ENCODE data around the gene ALG10B. TPM values are rescaled to one million over a fixed set of nuclear protein-coding genes. Genes with fewer than 3 reads are reported as not detected.

The ALG10B gene, protein sequence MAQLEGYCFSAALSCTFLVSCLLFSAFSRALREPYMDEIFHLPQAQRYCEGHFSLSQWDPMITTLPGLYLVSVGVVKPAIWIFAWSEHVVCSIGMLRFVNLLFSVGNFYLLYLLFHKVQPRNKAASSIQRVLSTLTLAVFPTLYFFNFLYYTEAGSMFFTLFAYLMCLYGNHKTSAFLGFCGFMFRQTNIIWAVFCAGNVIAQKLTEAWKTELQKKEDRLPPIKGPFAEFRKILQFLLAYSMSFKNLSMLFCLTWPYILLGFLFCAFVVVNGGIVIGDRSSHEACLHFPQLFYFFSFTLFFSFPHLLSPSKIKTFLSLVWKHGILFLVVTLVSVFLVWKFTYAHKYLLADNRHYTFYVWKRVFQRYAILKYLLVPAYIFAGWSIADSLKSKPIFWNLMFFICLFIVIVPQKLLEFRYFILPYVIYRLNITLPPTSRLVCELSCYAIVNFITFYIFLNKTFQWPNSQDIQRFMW
- polyA plus RNA-seq, result 5.7 and 7.2 TPM in 2 replicates
- polyA minus RNA-seq, result 16.8 and 18.6 TPM in 2 replicates

- no peaks in the 10 kb centered on the region for H3F3A ChIP-seq (ENCODE audit: insufficient read depth, low read length, poor library complexity, severe bottlenecking)
- H3K36me3 ChIP-seq (ENCODE audit: insufficient read depth, low read length), result no peaks in the 10 kb centered on the region
- TF ChIP-seq SMC3 (conservative IDR thresholded peaks at IDR 0.05; ENCODE audit: poor library complexity) (peak; percentile 77), TAF1 (IDR thresholded peaks at IDR 0.05; ENCODE audit: low read depth) (peak; percentile 71), RAD21 (conservative IDR thresholded peaks at IDR 0.05) (peak; percentile 79), CTCF (IDR thresholded peaks at IDR 0.05; ENCODE audit: poor library complexity, severe bottlenecking) (peak; percentile 85), EZH2 (IDR thresholded peaks at IDR 0.05; ENCODE audit: borderline replicate concordance, insufficient read depth, low read length, poor library complexity, severe bottlenecking) (no peak), REST (IDR thresholded peaks at IDR 0.05; ENCODE audit: borderline replicate concordance) (peak; percentile 61), MXI1 (conservative IDR thresholded peaks at IDR 0.05; ENCODE audit: poor library complexity, severe bottlenecking) (no peak), POLR2AphosphoS5 (IDR thresholded peaks at IDR 0.05) (peak; percentile 71), EP300 (conservative IDR thresholded peaks at IDR 0.05; ENCODE audit: poor library complexity, severe bottlenecking) (peak; percentile 56)
- H3K27ac ChIP-seq (ENCODE audit: low read length), result peak within 1 kb of the TSS; percentile 59
- H3K9me2 ChIP-seq (ENCODE audit: insufficient read depth, low read length), result no peaks in the 10 kb centered on the region
- peak within 1 kb of the TSS; percentile 64 for H3K9ac ChIP-seq (ENCODE audit: low read length)
- H3K27me3 ChIP-seq (ENCODE audit: insufficient read depth, low read depth, low read length), result no peaks in the 10 kb centered on the region
- no peaks in the 10 kb centered on the region for H3K79me2 ChIP-seq (replicated peaks; ENCODE audit: insufficient read depth, low read length)
- peak within 1 kb of the TSS; percentile 71 for H3K4me3 ChIP-seq (ENCODE audit: low read length)
- no peak within 1 kb of the TSS for H2AFZ ChIP-seq (ENCODE audit: low read depth, low read length)
- peak within 1 kb of the TSS; percentile 35 for H3K4me2 ChIP-seq (ENCODE audit: low read length)
- H3K9me3 ChIP-seq (ENCODE audit: low read length), result no peaks in the 10 kb centered on the region
- no peaks in the 10 kb centered on the region for H4K20me1 ChIP-seq (ENCODE audit: insufficient read depth)
Measured at GRCh38 chr12:38316391-38317129, at the start of gene ALG10B. Gene ALG10B, plus strand, starts transcription at chr12:38316774. Its CDS starts 120 bp downstream, at chr12:38316894.

DNA sequence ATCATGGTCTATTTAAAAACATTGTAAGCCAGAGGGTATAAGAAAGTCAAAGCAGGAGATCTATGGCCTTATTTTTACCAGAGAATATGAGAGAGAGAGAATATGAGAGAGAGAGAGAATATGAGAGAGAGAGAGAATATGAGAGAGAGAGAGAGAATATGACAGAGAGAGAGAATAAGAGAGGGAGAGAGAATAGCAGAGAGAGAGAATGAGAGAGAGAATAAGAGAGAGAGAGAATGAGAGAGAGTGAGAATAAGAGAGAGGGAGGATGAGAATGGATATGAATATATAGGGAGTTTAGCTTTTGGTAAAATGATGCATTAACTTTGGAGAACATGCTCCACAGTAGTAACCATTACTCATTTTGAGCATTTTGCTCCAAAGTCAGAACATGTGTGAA is 48.0 kb upstream of the ALG10B start:
- TF ChIP-seq EZH2 (IDR thresholded peaks at IDR 0.05; ENCODE audit: borderline replicate concordance, insufficient read depth, low read length, poor library complexity, severe bottlenecking) (no peak), SMC3 (conservative IDR thresholded peaks at IDR 0.05; ENCODE audit: poor library complexity) (no peak), CTCF (IDR thresholded peaks at IDR 0.05; ENCODE audit: poor library complexity, severe bottlenecking) (no peak), TAF1 (IDR thresholded peaks at IDR 0.05; ENCODE audit: low read depth) (no peak), POLR2AphosphoS5 (IDR thresholded peaks at IDR 0.05) (no peak), RAD21 (conservative IDR thresholded peaks at IDR 0.05) (no peak), REST (IDR thresholded peaks at IDR 0.05; ENCODE audit: borderline replicate concordance) (no peak), MXI1 (conservative IDR thresholded peaks at IDR 0.05; ENCODE audit: poor library complexity, severe bottlenecking) (no peak), EP300 (conservative IDR thresholded peaks at IDR 0.05; ENCODE audit: poor library complexity, severe bottlenecking) (no peak)
- Histone ChIP-seq H3K36me3 (ENCODE audit: insufficient read depth, low read length) (no peaks in the 10 kb centered on the region), H3K4me2 (ENCODE audit: low read length) (no peak overlapping the region), H3K79me2 (replicated peaks; ENCODE audit: insufficient read depth, low read length) (no peaks in the 10 kb centered on the region), H4K20me1 (ENCODE audit: insufficient read depth) (no peaks in the 10 kb centered on the region), H3K9me2 (ENCODE audit: insufficient read depth, low read length) (no peaks in the 10 kb centered on the region), H2AFZ (ENCODE audit: low read depth, low read length) (no peak overlapping the region), H3F3A (ENCODE audit: insufficient read depth, low read length, poor library complexity, severe bottlenecking) (no peaks in the 10 kb centered on the region), H3K9ac (ENCODE audit: low read length) (no peak overlapping the region), H3K27ac (ENCODE audit: low read length) (no peak overlapping the region), H3K9me3 (ENCODE audit: low read length) (peaks cover 2% of the 10 kb centered on the region), H3K4me3 (ENCODE audit: low read length) (no peak overlapping the region), H3K27me3 (ENCODE audit: insufficient read depth, low read depth, low read length) (no peaks in the 10 kb centered on the region)

All from neural cell (in vitro differentiated cells).